Measurements from ENCODE around the gene ZFYVE27. TPM values are rescaled to one million over a fixed set of nuclear protein-coding genes. Genes with fewer than 3 reads are reported as not detected.

ZFYVE27 gene
- total and polyA plus RNA-seq, 2 of the 4 experiments (the other 2 are of a cell fraction), result 13.1 to 22.2 TPM

- peaks cover 10% of the 10 kb centered on the region for H3K36me3 ChIP-seq (ENCODE audit: control insufficient read depth, insufficient read depth, low read length)
- H3K9me1 ChIP-seq (ENCODE audit: insufficient read depth, low read length), result no peaks in the 10 kb centered on the region
- no peak overlapping the region for H2AK5ac ChIP-seq (ENCODE audit: low read depth, low read length)
- H2AK9ac ChIP-seq (replicated peaks; ENCODE audit: low read depth, low read length, poor library complexity), result no peak overlapping the region
- H3K9me3 ChIP-seq (ENCODE audit: control insufficient read depth, insufficient read depth, low read length), result no peaks in the 10 kb centered on the region
- H2BK20ac ChIP-seq (ENCODE audit: low read depth, low read length), result no peak overlapping the region
- BruUV-seq (replicated peaks), result no TSS peak
- no peak overlapping the region for H3K4ac ChIP-seq (ENCODE audit: low read depth, low read length)
- H2AFZ ChIP-seq (replicated peaks; ENCODE audit: low read length, poor library complexity), result no peak overlapping the region
- TF ChIP-seq RAD21 (IDR thresholded peaks at IDR 0.05; ENCODE audit: low read length) (no peak), MAZ (IDR thresholded peaks at IDR 0.05; ENCODE audit: borderline replicate concordance, low read depth, low read length) (no peak), MXI1 (IDR thresholded peaks at IDR 0.05; ENCODE audit: borderline replicate concordance, low read depth, low read length) (no peak), SMC3 (IDR thresholded peaks at IDR 0.05; ENCODE audit: low read depth, low read length) (no peak), NFE2L2 (IDR thresholded peaks at IDR 0.05; ENCODE audit: low read depth, low read length) (no peak)
- H4K8ac ChIP-seq (ENCODE audit: low read depth in 2 of 2, low read length in 2 of 2), result no peak overlapping the region
- H3K9ac ChIP-seq (ENCODE audit: low read depth, low read length), result no peak overlapping the region
- no peak overlapping the region for H3K4me3 ChIP-seq (ENCODE audit: insufficient read depth, low read depth, low read length)
- H3K23ac ChIP-seq (ENCODE audit: low read depth, low read length), result no peak overlapping the region
- H4K91ac ChIP-seq (ENCODE audit: insufficient read depth, low read depth, low read length), result no peak overlapping the region
- dilution Hi-C loops (cut with HindIII; ENCODE audit: low sequenced_read_pairs, unreplicated experiment), result no loop called here
- H3K27me3 ChIP-seq (ENCODE audit: control insufficient read depth, insufficient read depth, low read length), result peaks cover 11% of the 10 kb centered on the region
- intact Hi-C loops (cut with micrococcal nuclease), result no loop called here
- H3K18ac ChIP-seq (ENCODE audit: low read depth, low read length), result no peak overlapping the region
- no peak overlapping the region for H3K56ac ChIP-seq (ENCODE audit: extremely low read depth, insufficient read depth, low read length)
- H4K5ac ChIP-seq (ENCODE audit: low read depth, low read length), result no peak overlapping the region
- no peaks in the 10 kb centered on the region for H4K20me1 ChIP-seq (ENCODE audit: insufficient read depth, low read length)
- no peak overlapping the region for H2BK15ac ChIP-seq (ENCODE audit: low read depth, low read length)
- H3K4me1 ChIP-seq (ENCODE audit: control insufficient read depth, insufficient read depth, low read length), result no peaks in the 10 kb centered on the region
- H3K79me1 ChIP-seq (ENCODE audit: low read depth in 1 of 2, low read length in 2 of 2), result no peaks in the 10 kb centered on the region
- CTCF ChIA-PET, result no interaction called here
- no peak overlapping the region for H2BK120ac ChIP-seq (ENCODE audit: low read depth, low read length)
- in situ Hi-C loops (cut with MboI; ENCODE audit: low sequenced_read_pairs), result no loop called here
- WGBS, 2 experiments (ENCODE audit: extremely low coverage in 2 of 2, insufficient read length in 1 of 2), result 84% methylated on average over 11 of the region's 15 CpGs; no CpG with 5 or more reads in 1 of the 2 experiments
- H2BK5ac ChIP-seq (ENCODE audit: low read depth, low read length, poor library complexity, severe bottlenecking), result no peak overlapping the region
- no peak overlapping the region for H3K14ac ChIP-seq (replicated peaks; ENCODE audit: low read depth, low read length)
- H3K4me2 ChIP-seq (ENCODE audit: low read depth, low read length), result no peak overlapping the region
- DNase-seq (no peak), ATAC-seq (ENCODE audit: low read depth) (no peak)
- no peak overlapping the region for H3K27ac ChIP-seq (ENCODE audit: insufficient read depth, low read length)
- POLR2A ChIA-PET (ENCODE audit: unreplicated experiment), result no interaction called here
Measured at GRCh38 chr10:97765201-97765600, 28.3 kb downstream of the ZFYVE27 start.

Measured in IMR-90 (cell line).